GM19240 (cell line): ENCODE data around the gene NABP2.
"Not testable (repeated sequence)": the region's sequence is repeated elsewhere in the genome, so short reads cannot be mapped to it uniquely, and the experiment has no call there.

Experiments used
- DNase-seq: peaks from one replicate; pipeline ENCODE4 v3.0.0; 2011; ENCODE audit warnings: low spot score; ENCODE audit not compliant: insufficient read length

The NABP2 gene

DNA sequence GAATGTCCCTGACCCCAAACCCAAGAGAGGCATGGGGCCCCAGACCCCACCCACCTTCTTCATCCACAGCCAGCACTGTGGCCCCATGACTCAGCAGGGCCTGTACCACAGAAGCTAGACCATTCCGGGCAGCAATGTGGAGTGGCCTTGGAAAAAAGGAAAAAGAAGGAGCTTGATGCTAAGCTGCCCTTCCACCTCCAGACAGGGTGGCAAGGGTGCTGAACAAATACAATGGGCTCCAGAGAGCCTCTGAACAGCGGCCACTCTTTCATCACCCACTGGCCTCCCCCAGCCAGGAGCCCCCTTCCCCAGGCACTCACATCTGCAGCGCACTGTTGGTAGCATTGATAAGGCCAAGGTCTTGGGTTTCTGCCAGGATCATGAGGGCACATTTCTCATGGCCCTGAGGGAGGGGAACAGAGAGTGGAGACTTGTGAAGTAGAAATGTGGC lies 19.6 kb downstream of the NABP2 start:
- DNase-seq, result no peak

DNA sequence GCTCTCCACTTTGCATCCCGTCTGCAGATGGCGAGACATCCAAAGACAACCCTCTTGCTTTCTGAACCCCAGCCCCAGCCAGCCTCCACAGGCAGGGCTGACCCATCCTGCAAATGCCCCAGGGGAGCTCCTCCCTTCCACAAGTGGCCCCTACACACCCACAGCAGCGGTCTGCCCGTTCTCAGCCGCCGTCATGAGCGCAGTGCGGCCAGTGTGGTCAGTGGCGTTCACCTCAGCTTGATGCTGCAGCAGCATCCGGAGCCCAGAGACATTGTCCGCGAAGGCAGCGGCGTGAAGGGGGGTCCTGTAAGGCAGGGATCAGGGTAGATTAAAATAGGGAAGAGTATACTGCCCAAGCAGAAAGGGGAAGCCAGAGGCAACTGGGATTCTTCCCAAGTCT lies 20.4 kb downstream of the NABP2 start:
- no peak for DNase-seq

DNA sequence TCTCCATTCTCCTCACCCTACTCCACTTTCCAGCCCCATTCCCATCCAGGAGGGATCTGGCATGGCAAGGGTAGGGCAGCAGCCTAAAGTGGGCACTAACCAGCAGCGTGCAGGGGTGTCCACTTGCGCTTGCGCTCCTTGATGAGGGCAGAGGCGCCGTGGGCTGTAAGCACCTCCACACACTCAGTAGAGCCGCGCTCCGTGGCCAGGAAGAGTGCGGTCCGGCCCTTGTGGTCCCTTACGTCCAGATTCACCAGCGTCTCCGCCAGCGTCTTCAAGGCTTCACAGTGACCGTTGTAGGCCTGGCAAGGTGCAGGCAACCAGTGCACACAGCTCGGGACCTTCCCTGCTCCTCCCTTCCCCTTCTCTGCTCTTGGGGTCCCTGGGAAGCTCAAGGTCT lies 23.8 kb downstream of the NABP2 start:
- no peak for DNase-seq

DNA sequence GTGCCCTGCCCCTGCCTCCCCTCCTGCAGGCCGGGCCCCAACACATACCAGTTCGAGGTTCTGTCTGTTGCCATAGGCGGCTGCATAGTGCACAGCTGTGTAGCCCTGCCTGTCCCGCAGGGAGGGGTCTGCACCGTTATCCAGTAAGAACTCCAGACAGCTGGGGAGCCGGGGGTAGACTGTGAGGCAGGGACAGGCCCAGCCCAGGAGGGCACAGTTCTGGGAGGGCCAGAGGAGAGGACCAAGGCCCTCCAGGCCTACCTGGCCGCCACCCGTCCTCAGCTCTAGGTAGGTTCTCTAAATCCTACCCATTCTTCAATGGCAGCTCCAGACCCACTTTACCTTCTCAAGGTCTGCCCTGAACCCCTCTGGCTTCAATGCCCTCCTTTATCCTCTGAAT lies 24.6 kb downstream of the NABP2 start:
- DNase-seq, result no peak

DNA sequence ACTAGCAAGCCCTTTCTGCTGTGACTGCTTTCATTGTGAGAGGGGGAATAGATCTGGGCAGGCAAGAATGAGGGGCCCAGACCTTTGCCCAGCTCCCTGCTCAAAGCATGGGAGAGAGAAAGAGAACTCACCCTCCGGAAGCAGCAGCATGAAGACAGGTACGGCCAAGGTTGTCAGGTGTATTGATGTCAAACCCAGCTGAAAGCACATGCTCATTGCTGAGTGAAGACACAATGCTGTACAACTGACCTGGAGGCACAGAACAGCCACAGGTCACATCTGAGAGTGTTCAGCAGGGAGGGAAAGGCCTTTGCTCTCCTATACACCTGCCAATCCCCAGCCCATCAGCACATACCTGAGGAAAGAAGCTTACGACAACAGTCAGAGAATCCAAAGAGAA lies 28.5 kb downstream of the NABP2 start:
- no peak for DNase-seq

DNA sequence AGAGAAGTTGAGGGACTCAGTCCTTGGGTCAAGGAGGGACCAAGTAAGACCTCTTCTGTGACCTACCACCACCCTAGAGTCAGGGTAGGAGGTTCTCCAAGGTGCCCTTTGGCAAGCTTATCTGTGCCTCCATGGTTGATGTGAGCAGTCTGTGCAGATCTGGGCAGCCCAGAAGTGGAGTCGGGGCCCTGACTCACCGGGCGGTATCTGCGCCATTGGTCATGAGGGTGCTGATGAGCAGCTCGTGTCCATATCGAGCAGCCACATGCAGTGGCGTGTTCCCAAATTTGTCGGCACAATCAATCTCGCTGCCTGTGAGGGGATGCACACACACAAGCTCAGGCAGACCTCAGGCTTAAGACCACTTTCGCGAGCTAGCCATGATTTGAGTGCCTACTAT lies 28.9 kb downstream of the NABP2 start:
- no peak for DNase-seq

DNA sequence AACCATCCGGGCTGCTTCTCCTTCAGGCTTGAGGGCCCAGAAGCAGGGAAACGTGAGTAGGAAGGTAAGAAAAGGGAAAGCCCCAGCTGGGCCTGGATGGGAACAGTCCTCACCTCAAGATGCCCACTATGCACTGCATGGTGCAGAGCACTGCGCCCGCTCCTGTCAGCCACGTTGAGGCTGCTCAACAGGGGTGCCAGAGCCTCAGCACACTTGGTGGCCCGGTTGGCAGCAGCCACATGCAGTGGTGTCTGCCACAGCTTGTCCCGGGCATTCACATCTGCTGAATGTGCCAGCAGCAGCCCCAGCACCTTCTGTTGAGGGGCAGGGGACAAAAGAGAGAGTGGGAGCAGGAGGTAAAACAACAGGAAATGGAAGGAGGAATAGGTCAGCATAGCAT lies 31.5 kb downstream of the NABP2 start:
- no peak for DNase-seq

DNA sequence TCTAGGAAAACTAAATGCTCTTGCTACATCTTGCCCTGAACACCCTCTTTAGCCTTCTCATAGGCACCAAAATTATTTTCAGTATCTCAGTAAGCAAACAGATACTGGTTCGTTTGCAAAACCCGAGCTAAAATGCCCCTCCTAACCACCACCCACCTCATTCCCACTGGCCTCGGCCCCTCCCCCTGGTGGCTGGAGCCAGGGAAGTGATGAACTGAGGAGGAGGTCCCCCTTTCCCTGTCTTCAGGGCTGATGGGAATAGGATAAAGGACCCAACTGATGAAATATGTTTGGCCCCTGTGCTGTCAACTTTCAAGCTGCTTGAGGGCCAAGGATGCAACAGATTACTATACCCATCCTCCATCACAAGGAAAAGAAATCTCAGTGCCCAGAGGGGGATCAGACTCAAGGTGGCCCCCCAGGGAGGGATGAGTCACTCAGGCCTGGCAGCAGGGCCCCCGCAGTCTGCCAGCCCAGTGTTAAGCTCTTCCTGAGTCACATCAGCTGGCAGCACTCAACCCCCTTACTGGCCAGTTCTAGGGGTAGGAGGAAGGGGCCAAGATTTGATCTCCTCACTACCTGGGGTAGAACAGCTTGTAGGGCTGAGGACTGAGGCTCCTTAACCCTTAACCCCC lies 32.3 kb downstream of the NABP2 start:
- no peak for DNase-seq

DNA sequence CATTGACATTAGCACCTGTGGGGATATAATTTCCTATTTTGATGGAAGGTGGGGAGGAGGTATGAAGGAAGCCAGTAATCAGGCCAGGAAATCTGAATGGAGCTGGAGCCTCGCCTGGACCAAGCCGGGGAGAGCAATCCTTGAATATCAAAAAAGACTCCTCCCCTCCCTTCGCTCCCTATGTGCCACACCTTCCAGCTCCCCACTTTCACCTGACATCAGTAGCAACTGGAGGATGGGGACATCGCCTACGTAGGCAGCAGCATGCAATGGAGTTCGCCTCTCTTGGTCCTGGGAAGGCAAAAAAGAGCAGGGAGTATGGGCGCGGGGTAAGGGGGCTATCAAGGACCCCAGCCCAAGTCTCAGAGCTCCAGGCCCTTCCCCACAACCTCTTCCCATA lies 32.9 kb downstream of the NABP2 start:
- no peak for DNase-seq

DNA sequence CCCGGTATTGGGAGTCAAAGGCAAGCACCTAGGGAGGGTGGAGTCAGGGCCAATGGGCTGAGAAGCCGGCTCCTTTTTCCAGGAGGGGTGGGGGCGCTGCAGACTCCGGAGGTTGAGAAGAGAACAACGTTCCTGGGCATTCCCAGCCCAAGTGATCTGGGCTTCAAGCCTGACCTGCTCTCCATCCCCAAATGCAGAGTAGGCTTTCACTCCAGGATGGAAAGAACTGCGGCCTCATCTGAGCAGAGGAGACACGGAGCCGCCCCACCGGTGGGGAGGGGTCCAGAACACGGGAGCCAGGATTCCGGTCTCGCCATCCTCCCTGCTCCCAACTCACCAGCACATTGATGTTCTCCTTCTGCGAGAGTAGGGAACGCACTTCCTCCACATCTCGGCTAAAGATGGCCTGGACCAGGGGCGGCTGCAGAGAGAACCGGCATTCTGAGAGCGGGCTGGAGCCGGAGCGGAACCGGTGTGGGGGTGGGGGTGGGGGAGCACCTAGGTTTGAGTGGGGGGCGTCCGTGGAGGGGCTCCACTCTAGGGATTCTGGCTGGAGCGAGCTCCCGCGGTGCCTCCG lies 33.4 kb downstream of the NABP2 start:
- no peak for DNase-seq

DNA sequence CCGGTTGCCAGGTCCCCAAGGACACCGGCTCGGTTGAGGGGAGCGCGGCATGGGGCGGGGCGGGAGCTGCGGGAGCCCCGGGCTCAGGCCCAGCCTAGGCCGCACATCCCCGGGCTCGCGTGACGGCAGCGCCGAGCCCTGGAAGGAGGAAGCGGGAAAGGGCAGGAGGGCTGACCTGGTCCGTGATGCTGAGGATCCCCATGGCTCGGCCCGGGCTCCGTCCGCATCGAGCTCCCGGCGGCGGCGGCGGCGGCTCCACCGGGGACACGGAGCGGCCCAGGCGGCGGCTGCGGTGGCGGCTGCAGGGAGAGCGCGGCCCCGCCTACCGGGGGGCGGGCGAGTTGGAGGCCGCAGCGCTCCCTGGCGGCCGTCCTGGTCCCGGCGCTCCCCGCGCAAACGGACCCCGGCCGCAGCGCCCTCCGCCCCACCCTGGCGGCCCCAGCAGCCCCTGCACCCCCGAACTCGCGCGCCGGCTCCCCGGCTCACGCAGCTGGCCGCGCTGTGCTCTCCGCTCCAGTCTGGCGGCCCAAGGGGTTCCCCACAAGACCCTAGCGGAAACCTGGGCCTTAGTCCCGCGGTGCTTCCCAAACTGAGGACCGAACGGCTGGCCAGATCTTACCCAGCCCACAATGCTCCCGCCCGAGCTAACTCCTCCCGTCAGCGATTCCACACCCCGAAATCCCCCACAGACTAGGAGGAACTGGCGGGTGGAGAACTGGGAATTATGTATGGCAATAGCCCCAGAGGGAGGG lies 34.1 kb downstream of the NABP2 start, which contains the start of gene ANKRD52:
Gene ANKRD52 (minus strand): TSS at position 317 of the 752 bp plus-strand sequence. CDS start 115 bp downstream, at position 202.
- DNase-seq, result peak; percentile 83

DNA sequence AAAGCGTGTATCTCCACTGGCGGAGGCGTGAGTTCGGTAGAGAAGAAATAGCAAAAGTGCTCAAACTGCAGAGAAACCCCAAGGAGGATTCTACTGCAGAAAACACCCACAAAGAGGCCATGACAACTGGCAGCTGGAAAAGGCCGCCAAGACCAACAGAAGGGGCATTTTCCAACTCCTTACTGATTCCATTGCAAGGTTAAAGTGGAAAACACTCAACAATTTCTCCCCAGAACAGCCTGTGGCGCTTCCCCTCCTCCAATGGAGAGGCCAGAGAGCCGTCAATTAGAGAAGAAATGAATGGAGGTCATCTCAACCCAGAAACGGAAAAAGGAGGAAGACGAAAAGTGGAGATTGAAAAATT lies 34.7 kb downstream of the NABP2 start:
- no peak for DNase-seq

DNA sequence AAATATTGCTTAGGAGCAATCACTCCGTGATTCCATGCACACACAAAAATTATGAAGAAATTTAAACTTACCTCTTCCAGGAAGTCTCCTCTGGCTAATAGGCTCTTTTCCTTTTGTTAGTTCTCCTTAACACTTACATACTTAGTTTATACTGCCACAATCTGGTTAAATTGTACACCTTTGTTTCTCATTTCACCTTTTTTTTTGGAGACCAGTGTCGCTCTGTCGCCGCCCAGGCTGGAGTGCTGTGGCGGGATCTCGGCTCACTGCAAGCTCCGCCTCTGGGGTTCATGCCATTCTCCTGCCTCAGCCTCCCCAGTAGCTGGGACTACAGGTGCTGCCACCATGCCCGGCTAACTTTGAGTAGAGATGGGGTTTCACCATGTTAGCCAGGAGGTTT lies 36.2 kb downstream of the NABP2 start:
- DNase-seq, result no peak

DNA sequence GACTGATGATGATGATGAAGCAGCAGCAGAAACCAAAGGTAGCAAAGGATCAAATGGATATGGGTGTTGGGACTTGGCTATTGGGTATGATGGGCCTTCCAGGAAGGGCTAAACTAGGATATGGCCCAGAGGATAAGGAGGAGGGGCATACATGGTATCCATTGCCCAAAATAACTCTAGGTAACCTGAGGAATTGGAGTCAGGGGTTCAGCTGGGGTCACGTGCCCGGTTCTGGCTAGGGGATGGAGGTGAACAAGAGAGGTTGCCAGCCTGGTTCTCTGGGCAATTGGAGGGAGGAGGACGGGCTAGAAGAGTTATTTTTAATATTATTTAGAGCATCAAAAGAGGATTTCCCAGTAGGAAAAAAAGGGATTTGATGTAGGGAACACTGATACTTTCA lies 36.8 kb downstream of the NABP2 start:
- no peak for DNase-seq

DNA sequence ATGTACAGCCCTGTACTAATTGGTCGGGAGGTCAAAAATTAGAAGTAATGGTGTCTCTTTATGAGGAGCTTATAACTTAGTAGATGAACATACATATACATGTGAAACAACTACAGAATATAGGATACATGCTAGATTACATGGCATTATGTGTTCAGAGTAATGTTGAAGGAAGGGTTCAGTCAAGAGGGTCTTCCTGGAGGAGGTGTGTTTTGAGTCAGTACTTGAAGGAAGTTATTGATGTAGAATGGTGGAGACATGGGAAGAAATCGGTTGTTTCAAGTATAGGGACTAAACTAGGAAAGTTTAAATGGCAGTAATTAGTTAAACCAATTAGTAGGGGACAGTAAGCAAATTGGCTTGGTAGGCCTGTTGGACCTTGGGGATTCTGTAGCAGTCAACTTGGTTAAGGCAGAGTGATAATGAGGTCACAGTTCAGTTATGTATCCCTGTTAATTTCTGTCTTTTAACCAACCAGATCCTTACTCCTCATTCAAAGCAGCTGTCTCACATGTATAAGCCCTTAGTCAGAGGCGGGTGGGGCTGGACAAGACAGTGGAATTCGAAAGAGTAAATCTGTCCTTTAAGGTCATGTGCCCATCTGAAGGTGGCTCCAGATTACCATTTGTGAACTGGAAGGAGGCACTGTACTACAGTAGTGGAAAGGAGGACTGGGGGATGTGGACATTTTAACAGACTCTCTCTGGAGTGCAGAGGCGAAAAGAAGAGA lies 37.5 kb downstream of the NABP2 start:
- DNase-seq, result no peak

DNA sequence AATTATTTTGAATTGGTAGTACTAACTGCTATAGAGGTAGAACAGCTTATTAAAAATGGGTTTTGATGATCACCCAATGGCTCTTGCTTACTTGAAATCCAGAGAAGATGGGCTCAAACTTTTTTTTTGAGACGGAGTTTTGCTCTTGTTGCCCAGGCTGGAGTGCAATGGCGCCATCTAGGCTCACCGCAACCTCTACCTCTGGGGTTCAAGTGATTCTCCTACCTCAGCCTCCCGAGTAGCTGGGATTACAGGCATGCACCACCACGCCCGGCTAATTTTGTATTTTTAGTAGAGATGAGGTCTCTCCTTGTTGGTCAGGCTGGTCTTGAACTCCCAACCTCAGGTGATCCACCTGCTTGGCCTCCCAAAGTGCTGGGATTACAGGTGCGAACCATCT lies 38.8 kb downstream of the NABP2 start:
- not testable (repeated sequence) for DNase-seq

DNA sequence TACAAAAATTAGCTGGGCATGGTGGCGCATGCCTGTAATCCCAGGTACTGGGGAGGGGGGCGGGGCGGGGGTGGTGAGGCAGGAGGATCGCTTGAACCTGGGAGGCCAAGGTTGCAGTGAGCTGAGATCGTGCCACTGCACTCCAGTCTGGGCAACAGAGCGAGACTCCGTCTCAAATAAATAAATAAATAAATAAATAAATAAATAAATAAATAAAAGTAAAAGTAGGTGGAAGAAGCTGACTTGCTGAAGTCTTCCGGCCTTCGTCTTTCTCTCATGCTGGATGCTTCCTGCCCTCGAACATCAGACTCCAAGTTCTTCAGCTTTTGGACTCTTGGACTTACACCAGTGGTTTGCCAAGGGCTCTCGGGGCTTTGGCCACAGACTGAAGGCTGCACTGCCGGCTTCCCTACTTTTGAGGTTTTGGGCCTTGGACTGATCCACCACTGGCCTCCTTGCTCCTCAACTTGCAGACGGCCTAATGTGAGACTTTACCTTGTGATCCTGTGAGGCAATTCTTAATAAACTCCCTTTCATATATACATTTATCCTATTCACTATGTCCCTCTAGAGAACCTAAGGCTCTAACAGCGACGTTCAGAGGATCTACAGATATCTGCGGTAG lies 42.0 kb downstream of the NABP2 start:
- not testable (repeated sequence) for DNase-seq

DNA sequence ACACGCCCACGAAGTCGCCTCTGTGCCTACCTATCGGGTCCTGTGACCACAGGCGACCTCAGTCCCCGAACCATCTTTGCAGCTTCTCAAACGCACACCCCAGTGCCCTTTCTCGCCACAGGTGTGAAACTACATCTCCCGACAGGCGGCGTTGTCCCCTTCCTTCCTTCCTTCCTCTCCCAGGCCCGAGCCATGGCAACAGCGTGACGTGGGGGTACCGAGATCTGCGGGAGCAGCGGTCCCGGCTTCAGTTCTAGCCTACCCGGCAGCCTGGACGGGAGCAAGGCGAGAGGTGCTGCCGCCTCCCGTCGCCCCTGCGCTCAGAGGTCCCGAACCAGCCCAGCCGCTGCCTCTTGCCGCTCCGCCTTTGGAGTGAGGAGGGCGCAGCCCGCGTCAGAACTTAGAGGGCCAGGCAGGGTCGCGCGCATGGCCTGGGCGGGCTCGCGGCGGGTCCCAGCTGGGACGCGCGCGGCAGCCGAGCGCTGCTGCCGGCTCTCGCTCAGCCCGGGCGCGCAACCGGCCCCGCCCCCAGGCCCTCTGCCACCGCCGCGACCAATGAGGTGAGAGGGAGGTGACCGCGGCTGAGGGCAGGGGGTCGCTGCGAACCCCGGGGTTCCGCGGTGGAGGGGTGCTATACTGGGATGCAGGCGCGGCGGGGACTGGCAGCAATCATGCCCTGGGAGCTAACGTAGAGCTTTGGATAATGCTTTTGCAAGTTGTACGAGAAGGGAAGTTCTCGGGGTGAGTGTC lies 42.7 kb downstream of the NABP2 start, which contains the start of gene COQ10A:
Gene COQ10A (plus strand): TSS at position 250 of the 750 bp plus-strand sequence. CDS start 177 bp downstream, at position 427.
- peak; percentile 92 for DNase-seq

DNA sequence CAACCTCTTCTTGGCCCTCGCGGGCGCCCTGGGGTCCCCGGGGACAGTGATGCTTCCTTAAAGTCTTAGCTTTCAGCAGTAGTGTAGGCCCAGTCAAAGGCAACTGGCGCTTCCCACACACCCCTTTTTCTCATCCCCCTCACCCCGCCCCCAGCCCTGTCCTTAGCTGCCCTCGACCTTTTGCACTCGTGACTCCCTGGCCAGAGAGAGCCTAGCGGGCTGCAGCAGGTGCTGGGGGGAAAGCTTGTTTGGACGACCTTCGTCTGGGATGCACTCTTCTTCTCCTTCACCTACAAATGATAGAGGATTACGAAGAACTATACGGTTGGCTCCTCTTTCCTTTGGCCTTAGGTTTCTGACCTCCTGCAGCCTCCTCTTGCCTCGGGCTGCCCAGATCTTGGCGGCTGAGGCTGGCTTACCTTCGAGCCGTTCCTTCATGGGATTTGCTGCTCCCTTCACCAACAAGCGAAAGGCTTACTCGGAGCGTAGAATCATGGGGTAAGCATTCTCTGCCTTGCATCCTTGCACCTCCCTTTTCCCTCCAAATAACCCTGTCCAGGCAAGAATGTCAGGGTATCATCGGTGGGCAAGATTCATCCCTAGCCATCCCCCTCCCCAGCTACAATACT lies 43.4 kb downstream of the NABP2 start:
- DNase-seq, result no peak

DNA sequence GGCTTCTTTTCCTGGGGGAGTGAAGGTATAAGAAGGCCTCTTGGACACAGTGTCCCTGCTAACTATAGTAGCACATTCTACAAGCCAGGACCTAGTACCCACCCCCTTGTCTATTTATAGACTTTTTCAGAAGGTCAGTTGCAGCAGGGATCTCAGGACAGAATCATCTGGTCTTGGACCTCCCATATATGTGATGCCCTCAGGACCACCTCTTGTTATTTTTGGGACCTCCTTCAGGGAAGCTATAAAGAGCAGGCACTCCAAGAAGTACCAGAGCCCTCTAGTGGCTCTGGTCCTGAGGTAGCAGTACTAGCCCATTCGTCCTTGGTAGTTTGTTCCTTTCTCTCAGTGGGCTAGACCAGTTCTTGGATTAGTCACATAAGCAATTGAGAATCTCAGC lies 46.9 kb downstream of the NABP2 start:
- no peak for DNase-seq
